Spleen (tissue), 7 donors: ENCODE measurements around the gene WDR90.

ENCODE experiments used
- POLR2A ChIP-seq, 3 donors: fragments of 450-650 bp; IDR thresholded peaks; one replicate each; pipeline ENCODE4 v1.5.1; 2017; ENCODE audit warnings: antibody characterized with exemption in 3 of 3, mild to moderate bottlenecking in 1 of 3
- TF ChIP-seq, protein P1 (sequence below), 11 experiments: fragments of 200-600 bp in 7 of 11; fragments of 450-650 bp in 4 of 11; sonication (generic) in 4 of 11; IDR thresholded peaks in 8 of 11; conservative IDR thresholded peaks in 3 of 11; 1 replicate in 7 of 11; 2 replicates in 4 of 11; pipeline versions ENCODE4 v1.4.0 to v1.8.0; 2016 to 2021; ENCODE audit warnings: antibody characterized with exemption in 11 of 11, inconsistent platforms in 4 of 11, mild to moderate bottlenecking in 1 of 11
- donor health status: DM: no; HTN: no; CAD: no; lungs with moderate emphysema.
- donor health status: DM: no; HTN: no; CAD: no.
- donor health status: DM: no; HTN: no; CAD: no.

DNA sequence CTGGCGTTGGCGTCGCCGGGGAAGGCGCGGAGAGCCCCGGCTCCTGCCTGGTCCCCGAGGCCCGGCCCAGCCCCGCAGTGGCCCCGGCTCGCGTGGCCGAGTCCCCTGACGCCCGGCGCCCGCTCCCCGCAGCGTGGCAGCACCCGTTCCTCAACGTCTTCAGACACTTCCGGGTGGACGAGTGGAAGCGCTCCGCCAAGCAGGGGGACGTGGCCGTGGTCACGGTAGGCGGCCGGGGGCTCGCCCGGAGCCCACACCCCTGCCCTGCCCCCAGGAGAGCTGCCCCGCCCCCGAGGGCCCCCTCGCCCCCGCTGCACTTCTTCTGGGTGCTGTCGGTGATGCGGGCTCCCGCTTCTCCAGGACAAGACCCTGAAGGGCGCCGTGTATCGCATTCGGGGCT lies 466 bp downstream of the WDR90 start:
- TF ChIP-seq, protein P1, sequence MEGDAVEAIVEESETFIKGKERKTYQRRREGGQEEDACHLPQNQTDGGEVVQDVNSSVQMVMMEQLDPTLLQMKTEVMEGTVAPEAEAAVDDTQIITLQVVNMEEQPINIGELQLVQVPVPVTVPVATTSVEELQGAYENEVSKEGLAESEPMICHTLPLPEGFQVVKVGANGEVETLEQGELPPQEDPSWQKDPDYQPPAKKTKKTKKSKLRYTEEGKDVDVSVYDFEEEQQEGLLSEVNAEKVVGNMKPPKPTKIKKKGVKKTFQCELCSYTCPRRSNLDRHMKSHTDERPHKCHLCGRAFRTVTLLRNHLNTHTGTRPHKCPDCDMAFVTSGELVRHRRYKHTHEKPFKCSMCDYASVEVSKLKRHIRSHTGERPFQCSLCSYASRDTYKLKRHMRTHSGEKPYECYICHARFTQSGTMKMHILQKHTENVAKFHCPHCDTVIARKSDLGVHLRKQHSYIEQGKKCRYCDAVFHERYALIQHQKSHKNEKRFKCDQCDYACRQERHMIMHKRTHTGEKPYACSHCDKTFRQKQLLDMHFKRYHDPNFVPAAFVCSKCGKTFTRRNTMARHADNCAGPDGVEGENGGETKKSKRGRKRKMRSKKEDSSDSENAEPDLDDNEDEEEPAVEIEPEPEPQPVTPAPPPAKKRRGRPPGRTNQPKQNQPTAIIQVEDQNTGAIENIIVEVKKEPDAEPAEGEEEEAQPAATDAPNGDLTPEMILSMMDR (IDR thresholded peaks at IDR 0.05 in 8 of 11, conservative IDR thresholded peaks at IDR 0.05 in 3 of 11) = no peak
- no peak for TF ChIP-seq POLR2A (IDR thresholded peaks at IDR 0.05)
